ENCODE results near the gene DLX1. TPM values are rescaled to one million over a fixed set of nuclear protein-coding genes. Genes with fewer than 3 reads are reported as not detected.
A peak's percentile ranks its signal among the peaks of the same experiment; 100 is the strongest.

The DLX1 gene
- total RNA-seq, 1 experiment from 2014 or later: 2.0 TPM

GRCh38 chr2:172100935-172101820 is 15.9 kb downstream of the DLX1 start:
- ChIA-PET RAD21 (ENCODE audit: low non-redundant PET in 1 of 2, low total read pairs in 2 of 2, uncharacterized antibody in 2 of 2, unreplicated experiment in 2 of 2) (no interaction called here), CTCF (interaction anchor here (2.0 kb wide), 1 partner anchor 395 kb away, joined by 6 read pairs; no protein-coding TSS in a partner anchor), POLR2A (no interaction called here)
- H2AFZ ChIP-seq (ENCODE audit: low read depth, low read length, poor library complexity, severe bottlenecking): no peak overlapping the region
- no peak for DNase-seq (ENCODE audit: low read depth, low spot score)
- no peaks in the 10 kb centered on the region for H3K36me3 ChIP-seq (ENCODE audit: control insufficient read depth in 1 of 2, insufficient read depth in 2 of 2, low read length in 2 of 2)
- peak overlapping the region; percentile 60 to 64 for H3K4me3 ChIP-seq (replicated peaks in 1 of 2; ENCODE audit: low read depth in 1 of 2, low read length in 2 of 2)
- H3K27me3 ChIP-seq (ENCODE audit: insufficient read depth, low read length): no peaks in the 10 kb centered on the region
- no peak overlapping the region for H3K27ac ChIP-seq (ENCODE audit: low read depth, low read length)
- H3K9me2 ChIP-seq (ENCODE audit: insufficient read depth): no peaks in the 10 kb centered on the region
- H3K9ac ChIP-seq (ENCODE audit: low read length): peak overlapping the region; percentile 63; the same call in 1 of the 2 replicates
- BruUV-seq (replicated peaks): no TSS peak
- intact Hi-C loops (cut with micrococcal nuclease): loop anchor here (5.0 kb wide), 1 partner anchor 361 kb away; no protein-coding TSS in a partner anchor
- ATAC-seq: no peak
- H3K9me3 ChIP-seq (ENCODE audit: control insufficient read depth in 1 of 2, insufficient read depth in 1 of 2, low read depth in 1 of 2, low read length in 2 of 2): no peaks in the 10 kb centered on the region
- H4K20me1 ChIP-seq (ENCODE audit: insufficient read depth): no peaks in the 10 kb centered on the region
- H3K4me2 ChIP-seq (ENCODE audit: low read length): peak overlapping the region; percentile 86
- peaks cover 46 to 70% of the 10 kb centered on the region in 2 experiments for H3K4me1 ChIP-seq (ENCODE audit: control insufficient read depth in 1 of 2, insufficient read depth in 2 of 2, low read length in 2 of 2)
- no peaks in the 10 kb centered on the region for H3K79me2 ChIP-seq (ENCODE audit: insufficient read depth, low read length)
- TF ChIP-seq JUND (IDR thresholded peaks at IDR 0.05) (no peak), ZFX (IDR thresholded peaks at IDR 0.05) (no peak), FOSL1 (IDR thresholded peaks at IDR 0.05; ENCODE audit: low read depth) (no peak), POLR2A (IDR thresholded peaks at IDR 0.05; ENCODE audit: borderline replicate concordance, extremely low read depth, insufficient read depth, insufficient read length) (no peak), ELF1 (IDR thresholded peaks at IDR 0.05; ENCODE audit: borderline replicate concordance, low read depth) (no peak), SIN3A (IDR thresholded peaks at IDR 0.05; ENCODE audit: low read depth) (no peak), CEBPB (IDR thresholded peaks at IDR 0.05; ENCODE audit: low read depth) (no peak), TCF7L2 (IDR thresholded peaks at IDR 0.05; ENCODE audit: borderline replicate concordance, extremely low read depth, insufficient read depth, insufficient read length) (no peak)

GRCh38 chr2:172101821-172102390 is 16.6 kb downstream of the DLX1 start:
- TSS peak; percentile 74 for BruUV-seq (replicated peaks)
- RAD21 ChIA-PET (ENCODE audit: low non-redundant PET in 1 of 2, low total read pairs in 2 of 2, uncharacterized antibody in 2 of 2, unreplicated experiment in 2 of 2): no interaction called here

More at GRCh38 chr2:172101821-172102390, 16.6 kb downstream of the DLX1 start:
- ChIA-PET POLR2A (no interaction called here), CTCF (interaction anchor here (2.0 kb wide), 1 partner anchor 396 kb away, joined by 6 read pairs; no protein-coding TSS in a partner anchor)
- no peak for TF ChIP-seq POLR2A (IDR thresholded peaks at IDR 0.05; ENCODE audit: borderline replicate concordance, extremely low read depth, insufficient read depth, insufficient read length)
- no peak for TF ChIP-seq REST (IDR thresholded peaks at IDR 0.05; ENCODE audit: low read depth)
- TF ChIP-seq CEBPB (IDR thresholded peaks at IDR 0.05; ENCODE audit: low read depth): no peak
- TF ChIP-seq CTCF (IDR thresholded peaks at IDR 0.05 in 2 of 3, conservative IDR thresholded peaks at IDR 0.05 in 1 of 3; ENCODE audit: borderline replicate concordance in 1 of 3, insufficient read depth in 1 of 3, low read depth in 2 of 3, low read length in 2 of 3): no peak
- TF ChIP-seq ATF3 (IDR thresholded peaks at IDR 0.05): no peak
- no peak for TF ChIP-seq SP1 (IDR thresholded peaks at IDR 0.05; ENCODE audit: low read depth)
- TF ChIP-seq TCF7L2 (IDR thresholded peaks at IDR 0.05; ENCODE audit: borderline replicate concordance, extremely low read depth, insufficient read depth, insufficient read length): no peak
- Histone ChIP-seq H3K4me2 (ENCODE audit: low read length) (peak overlapping the region; percentile 86), H3K4me1 (ENCODE audit: control insufficient read depth in 1 of 2, insufficient read depth in 2 of 2, low read length in 2 of 2) (peaks cover 46 to 64% of the 10 kb centered on the region in 2 experiments), H3K9me3 (ENCODE audit: control insufficient read depth in 1 of 2, insufficient read depth in 1 of 2, low read depth in 1 of 2, low read length in 2 of 2) (no peaks in the 10 kb centered on the region), H3K79me2 (ENCODE audit: insufficient read depth, low read length) (no peaks in the 10 kb centered on the region), H2AFZ (ENCODE audit: low read depth, low read length, poor library complexity, severe bottlenecking) (no peak overlapping the region), H3K4me3 (replicated peaks in 1 of 2; ENCODE audit: low read depth in 1 of 2, low read length in 2 of 2) (peak overlapping the region; percentile 60 to 64), H3K36me3 (ENCODE audit: control insufficient read depth in 1 of 2, insufficient read depth in 2 of 2, low read length in 2 of 2) (no peaks in the 10 kb centered on the region), H3K27me3 (ENCODE audit: insufficient read depth, low read length) (no peaks in the 10 kb centered on the region), H3K9me2 (ENCODE audit: insufficient read depth) (no peaks in the 10 kb centered on the region), H3K27ac (ENCODE audit: low read depth, low read length) (peak overlapping the region; percentile 53; the same call in 1 of the 2 replicates), H3K9ac (ENCODE audit: low read length) (peak overlapping the region; percentile 63), H4K20me1 (ENCODE audit: insufficient read depth) (no peaks in the 10 kb centered on the region)
- DNase-seq (ENCODE audit: low read depth, low spot score): no peak
- ATAC-seq: peak; percentile 1; the same call in 1 of the 2 replicates
- intact Hi-C loops (cut with micrococcal nuclease): loop anchor here (2.0 to 5.0 kb wide), 2 partner anchors 93 to 360 kb away; no protein-coding TSS in a partner anchor
